ENCODE data around the gene YPEL1. TPM values are rescaled to one million over a fixed set of nuclear protein-coding genes. Genes with fewer than 3 reads are reported as not detected.
"Not testable (repeated sequence)": the region's sequence is repeated elsewhere in the genome, so short reads cannot be mapped to it uniquely, and the experiment has no call there.

The YPEL1 gene
- total RNA-seq, 6 experiments from 2014 or later, result 1.0 to 11.2 (median 2.7) TPM

DNA sequence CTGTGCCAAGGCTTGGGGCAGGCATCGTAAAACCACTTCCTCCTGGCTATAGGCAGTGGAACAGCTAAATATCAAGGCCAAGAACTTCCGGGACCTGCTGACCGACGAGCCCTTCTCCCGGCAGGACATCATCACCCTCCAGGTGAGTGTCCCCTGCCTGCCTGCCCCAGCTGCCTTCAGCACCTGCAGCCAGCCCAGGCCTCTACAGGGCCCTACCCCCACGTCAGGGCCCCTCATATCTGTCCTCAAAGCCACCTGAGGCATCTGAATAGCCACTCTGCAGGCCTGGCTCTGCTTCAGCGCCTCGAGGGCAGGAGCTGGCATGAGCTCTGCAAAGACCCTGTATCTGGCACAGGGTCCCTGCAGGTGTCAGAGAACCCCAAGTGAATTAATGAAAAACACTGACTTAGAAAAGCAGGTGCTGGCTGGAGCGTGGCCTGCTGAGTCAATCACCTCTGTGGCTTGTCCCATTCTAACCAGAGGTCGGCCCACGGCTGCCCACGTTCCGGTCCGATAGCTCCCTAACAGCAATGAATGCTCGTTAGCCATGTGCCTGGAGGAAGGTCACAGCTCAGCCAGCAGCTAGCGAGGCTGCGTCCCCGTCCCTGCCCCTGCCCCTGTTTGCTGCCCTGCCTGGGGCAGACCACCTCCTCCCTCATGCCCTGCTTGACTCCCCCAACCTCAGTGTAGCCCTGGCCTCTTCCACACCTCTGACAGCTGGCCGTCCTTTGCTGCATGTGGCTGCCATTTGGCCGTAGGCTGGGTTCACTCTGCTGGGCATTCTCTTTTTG lies 53.0 kb downstream of the YPEL1 start:
- no peak overlapping the region for H3K27ac ChIP-seq
- H3K36me3 ChIP-seq, result peaks cover 0 to 43% (median 20%) of the 10 kb centered on the region in 4 donors

DNA sequence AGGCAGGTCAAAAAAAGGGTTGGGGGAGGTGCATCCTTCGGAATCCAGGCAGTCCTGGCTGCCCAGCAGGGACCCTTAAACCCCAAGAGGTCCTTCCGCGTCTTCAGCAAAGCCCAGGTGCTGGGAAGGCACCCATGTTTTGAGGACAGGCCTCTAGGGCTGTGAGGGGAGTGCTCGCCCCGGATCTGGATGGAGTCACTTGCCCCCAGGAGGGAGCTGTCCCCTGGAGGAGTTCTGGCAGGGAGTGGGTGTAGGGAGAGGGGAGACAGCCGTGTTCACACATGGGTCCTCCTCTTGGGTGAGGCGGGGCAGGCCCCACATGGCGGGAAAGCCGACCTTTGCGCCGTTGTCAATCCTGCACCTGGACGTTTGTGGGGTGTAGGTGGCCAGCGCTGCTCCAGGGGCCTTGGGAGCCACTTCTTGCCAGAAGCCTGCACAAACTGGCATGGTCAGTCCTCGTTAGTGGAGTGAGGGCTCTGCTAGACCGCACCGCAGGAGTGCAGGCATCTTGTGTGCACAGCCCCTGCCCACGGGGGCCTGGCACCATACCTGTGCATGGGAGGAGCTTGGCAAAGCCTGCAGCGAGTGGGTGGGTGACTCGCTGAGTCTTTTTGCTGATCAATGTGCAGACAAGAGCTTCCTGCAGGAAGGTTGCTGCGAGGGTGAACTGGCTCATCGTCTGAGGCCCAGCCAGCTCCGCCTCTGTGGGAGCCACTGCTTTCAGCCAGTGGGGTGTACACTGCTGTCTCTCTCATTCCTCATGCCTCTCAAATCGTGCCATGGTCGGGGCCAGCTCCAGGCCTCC lies 53.8 kb downstream of the YPEL1 start:
- no peaks in the 10 kb centered on the region for H3K9me3 ChIP-seq
- peaks cover 0 to 35% (median 15%) of the 10 kb centered on the region in 4 donors for H3K36me3 ChIP-seq
- intact Hi-C loops (cut with DNase I), result no loop called here
- no peak for ATAC-seq
- no peak for TF ChIP-seq POLR2A (IDR thresholded peaks at IDR 0.05)
- TF ChIP-seq, protein P1, sequence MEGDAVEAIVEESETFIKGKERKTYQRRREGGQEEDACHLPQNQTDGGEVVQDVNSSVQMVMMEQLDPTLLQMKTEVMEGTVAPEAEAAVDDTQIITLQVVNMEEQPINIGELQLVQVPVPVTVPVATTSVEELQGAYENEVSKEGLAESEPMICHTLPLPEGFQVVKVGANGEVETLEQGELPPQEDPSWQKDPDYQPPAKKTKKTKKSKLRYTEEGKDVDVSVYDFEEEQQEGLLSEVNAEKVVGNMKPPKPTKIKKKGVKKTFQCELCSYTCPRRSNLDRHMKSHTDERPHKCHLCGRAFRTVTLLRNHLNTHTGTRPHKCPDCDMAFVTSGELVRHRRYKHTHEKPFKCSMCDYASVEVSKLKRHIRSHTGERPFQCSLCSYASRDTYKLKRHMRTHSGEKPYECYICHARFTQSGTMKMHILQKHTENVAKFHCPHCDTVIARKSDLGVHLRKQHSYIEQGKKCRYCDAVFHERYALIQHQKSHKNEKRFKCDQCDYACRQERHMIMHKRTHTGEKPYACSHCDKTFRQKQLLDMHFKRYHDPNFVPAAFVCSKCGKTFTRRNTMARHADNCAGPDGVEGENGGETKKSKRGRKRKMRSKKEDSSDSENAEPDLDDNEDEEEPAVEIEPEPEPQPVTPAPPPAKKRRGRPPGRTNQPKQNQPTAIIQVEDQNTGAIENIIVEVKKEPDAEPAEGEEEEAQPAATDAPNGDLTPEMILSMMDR (IDR thresholded peaks at IDR 0.05), result no peak
- no peaks in the 10 kb centered on the region for H3K27me3 ChIP-seq
- no peak overlapping the region for H3K27ac ChIP-seq
- peaks cover 0 to 10% (median 0%) of the 10 kb centered on the region in 4 donors for H3K4me1 ChIP-seq
- no peak for DNase-seq
- no CpG with 5 or more reads among the region's 24 CpGs for WGBS (ENCODE audit: insufficient coverage, low coverage, low lambda C conversion rate, missing lambda C conversion rate)
- no peak overlapping the region for H3K4me3 ChIP-seq

More for the DNA sequence above, 53.0 kb downstream of the YPEL1 start:
- 88% methylated on average over 3 of the region's 20 CpGs for WGBS (ENCODE audit: insufficient coverage, low coverage, low lambda C conversion rate, missing lambda C conversion rate)
- TF ChIP-seq POLR2A (IDR thresholded peaks at IDR 0.05), result no peak
- TF ChIP-seq, protein P1 (IDR thresholded peaks at IDR 0.05), result no peak
- no peak for ATAC-seq
- intact Hi-C loops (cut with DNase I), result no loop called here
- H3K4me3 ChIP-seq, result no peak overlapping the region
- no peak for DNase-seq
- H3K4me1 ChIP-seq, result peaks cover 0 to 10% (median 0%) of the 10 kb centered on the region in 4 donors
- H3K27me3 ChIP-seq, result no peaks in the 10 kb centered on the region
- no peaks in the 10 kb centered on the region for H3K9me3 ChIP-seq

DNA sequence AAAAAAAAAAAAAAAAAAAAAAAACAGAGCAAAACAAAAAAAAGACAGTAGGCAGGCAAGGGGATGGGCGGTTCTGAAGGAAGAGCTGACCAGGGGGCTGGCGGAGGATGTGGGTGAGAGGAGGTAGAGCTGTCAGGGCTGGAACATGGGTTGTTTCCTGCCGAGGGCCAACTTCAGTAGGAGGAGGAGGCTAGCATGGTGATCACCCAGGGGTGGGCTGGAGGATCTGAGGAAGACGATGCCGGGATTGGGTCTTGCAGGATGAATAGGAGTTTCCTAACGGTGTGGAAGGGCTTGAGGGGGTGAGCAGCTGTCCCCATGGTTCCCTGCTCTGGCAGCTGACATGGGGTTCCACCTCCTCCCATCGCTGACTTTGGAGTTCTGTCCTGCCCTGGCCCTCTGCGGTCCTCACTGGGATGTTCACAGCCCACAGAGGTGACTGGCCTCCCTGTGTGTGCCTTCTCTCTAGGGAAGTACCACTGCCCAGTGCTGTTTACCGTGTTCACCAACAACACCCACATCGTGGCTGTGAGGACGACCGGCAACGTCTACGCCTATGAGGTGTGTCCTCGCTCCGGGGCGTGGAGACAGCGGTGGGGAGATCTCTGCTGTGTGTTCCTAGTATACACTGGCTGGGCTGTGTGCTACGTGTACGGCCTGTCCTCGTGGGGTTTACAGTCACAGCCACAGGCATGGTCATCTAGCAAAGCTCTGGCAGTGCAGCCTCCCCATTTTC lies 54.6 kb downstream of the YPEL1 start:
- peaks cover 0 to 28% (median 10%) of the 10 kb centered on the region in 4 donors for H3K36me3 ChIP-seq
- intact Hi-C loops (cut with DNase I), result no loop called here
- ATAC-seq (no peak), DNase-seq (no peak)
- TF ChIP-seq, protein P1 (IDR thresholded peaks at IDR 0.05), result no peak
- no peak for TF ChIP-seq POLR2A (IDR thresholded peaks at IDR 0.05)
- H3K4me3 ChIP-seq, result no peak overlapping the region
- no peaks in the 10 kb centered on the region for H3K27me3 ChIP-seq
- H3K27ac ChIP-seq, result no peak overlapping the region
- no peaks in the 10 kb centered on the region for H3K9me3 ChIP-seq
- whole genome bisulfite sequencing (ENCODE audit: insufficient coverage, low coverage, low lambda C conversion rate, missing lambda C conversion rate), result 60% methylated on average over 3 of the region's 21 CpGs
- H3K4me1 ChIP-seq, result peaks cover 0 to 10% (median 0%) of the 10 kb centered on the region in 4 donors

DNA sequence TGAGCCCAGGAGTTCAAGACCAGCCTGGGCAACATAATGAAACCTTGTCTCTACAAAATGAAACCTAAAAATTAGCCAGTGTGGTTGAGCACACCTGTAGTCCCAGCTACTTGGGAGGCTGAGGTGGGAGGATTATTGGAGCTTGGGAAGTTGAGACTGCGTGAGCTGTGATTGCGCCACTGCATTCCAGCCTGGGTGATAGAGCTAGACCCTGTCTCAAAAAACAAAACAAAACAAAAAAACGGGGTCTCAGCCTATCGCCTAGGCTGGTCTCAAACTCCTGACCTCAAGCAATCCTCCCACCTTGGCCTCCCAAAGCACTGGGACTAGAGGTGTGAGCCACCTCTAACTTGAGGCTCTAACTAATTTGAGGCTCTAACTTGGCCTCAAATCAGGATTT lies 56.2 kb downstream of the YPEL1 start:
- peaks cover 0 to 27% (median 8%) of the 10 kb centered on the region in 4 donors for H3K36me3 ChIP-seq
- WGBS (ENCODE audit: insufficient coverage, low coverage, low lambda C conversion rate, missing lambda C conversion rate), result 63% methylated on average over 4 of the region's 4 CpGs
- DNase-seq (no peak), ATAC-seq (no peak)
- no peaks in the 10 kb centered on the region for H3K27me3 ChIP-seq
- H3K4me3 ChIP-seq, result no peak overlapping the region
- peaks cover 0 to 24% (median 0%) of the 10 kb centered on the region in 4 donors for H3K4me1 ChIP-seq
- intact Hi-C loops (cut with DNase I), result no loop called here
- TF ChIP-seq POLR2A (IDR thresholded peaks at IDR 0.05), result no peak
- TF ChIP-seq, protein P1 (IDR thresholded peaks at IDR 0.05), result no peak
- H3K27ac ChIP-seq, result no peak overlapping the region
- no peaks in the 10 kb centered on the region for H3K9me3 ChIP-seq

DNA sequence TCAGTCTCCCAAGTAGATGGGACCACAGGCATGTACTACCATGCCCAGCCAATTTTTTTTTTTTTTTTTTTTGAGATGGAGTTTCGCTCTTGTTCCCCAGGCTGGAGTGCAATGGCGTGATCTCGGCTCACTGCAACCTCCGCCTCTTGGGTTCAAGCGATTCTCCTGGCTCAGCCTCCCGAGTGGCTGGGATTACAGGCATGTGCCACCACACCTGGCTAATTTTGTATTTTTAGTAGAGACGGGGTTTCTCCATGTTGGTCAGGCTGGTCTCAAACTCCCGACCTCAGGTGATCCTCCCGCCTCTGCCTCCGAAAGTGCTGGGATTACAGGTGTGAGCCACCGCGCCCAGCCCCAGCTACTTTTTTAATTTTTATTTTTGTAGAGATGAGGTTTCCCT lies 56.8 kb downstream of the YPEL1 start:
- H3K9me3 ChIP-seq; DNase-seq; ATAC-seq; H3K27ac ChIP-seq; intact Hi-C loops (cut with DNase I); H3K4me3 ChIP-seq; H3K27me3 ChIP-seq: not testable (repeated sequence)
- Histone ChIP-seq H3K4me1 (peaks cover 0 to 30% (median 0%) of the 10 kb centered on the region in 4 donors), H3K36me3 (peaks cover 0 to 27% (median 8%) of the 10 kb centered on the region in 4 donors)
- 98% methylated on average over 10 of the region's 12 CpGs for WGBS (ENCODE audit: insufficient coverage, low coverage, low lambda C conversion rate, missing lambda C conversion rate)

All from right lobe of liver (tissue), 6 donors.